ENCODE data around the gene ZFX.

ZFX gene

DNA sequence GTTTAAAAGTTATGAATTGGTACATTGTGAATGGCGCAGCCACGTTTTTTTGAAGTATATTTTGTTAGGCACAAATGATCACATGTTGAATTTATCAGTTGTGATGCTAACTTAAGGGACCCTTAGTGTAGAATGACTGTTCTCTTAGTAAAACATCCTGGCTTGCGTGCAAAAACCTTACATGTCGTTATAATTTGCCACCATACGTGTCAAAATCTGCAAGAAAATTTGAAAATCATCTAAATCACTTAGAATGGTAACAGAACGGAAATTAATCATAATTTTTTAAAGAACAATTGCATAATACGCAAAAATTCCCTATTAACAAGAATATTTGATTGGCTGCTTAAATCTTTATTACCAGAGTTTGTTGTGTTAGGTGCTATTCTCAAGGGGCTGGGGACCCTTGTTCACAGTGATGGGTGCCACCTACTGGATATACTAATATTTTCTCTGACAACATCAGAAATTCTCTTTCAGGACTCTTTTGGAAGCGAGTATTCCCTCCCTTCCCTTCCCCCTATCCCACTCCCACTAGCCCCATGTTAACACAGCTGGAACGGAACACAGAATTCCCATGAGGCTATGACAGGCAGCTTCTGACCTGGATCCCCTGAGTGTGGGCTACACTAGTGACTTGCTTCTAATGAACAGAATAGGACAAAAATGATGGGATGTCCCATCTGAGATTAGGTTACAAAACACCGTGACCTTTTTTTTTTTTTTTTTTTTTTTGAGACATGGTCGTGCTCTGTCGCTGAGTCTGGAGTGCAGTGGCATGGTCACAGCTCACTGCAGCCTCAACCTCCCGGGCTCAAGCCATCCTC lies 92.5 kb downstream of the ZFX start:
- no peak for DNase-seq (ENCODE audit: low read depth)

DNA sequence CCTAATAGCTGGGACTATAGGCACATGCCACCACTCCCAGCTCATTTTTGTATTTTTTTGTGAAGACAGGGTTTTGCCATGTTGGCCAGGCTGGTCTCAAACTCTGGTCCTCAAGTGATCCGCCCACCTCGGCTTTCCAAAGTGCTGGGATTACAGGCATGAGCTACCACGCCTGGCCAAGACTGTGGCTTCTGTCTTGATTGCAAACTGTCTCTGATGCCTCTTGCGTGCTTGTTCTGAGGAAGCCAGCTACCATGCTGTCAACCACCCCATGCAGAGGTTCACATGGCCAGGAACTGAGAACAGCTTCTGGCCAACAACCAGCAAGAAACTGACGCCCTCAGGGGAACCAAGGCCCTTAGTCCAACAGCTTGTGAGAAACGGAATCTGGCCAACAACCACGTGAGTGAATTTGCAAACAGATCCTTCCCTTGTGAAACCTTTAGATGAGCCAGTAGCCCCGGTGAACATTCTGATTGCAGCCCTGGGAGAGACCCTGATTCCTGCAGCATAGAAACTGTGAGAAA lies 93.2 kb downstream of the ZFX start:
- DNase-seq (ENCODE audit: low read depth) = no peak

DNA sequence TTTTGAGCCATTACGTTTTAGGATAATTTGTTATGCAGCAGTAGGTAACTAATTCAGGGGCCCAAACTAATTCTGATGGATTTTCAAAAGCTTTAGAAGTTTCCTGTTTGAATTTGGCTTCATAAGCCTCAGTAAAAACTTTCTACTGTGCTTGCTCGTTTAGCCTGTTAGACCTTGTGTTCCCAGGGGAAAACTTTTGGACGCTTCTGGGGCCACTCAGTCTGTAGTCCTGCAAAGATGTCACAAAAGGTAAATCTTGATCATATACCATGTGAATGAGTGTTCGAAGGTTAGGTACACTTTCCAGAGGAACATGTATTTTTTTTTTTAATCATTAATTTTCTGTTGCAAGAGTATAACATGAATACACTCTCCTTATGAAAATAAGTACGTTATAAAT lies 93.7 kb downstream of the ZFX start:
- DNase-seq (ENCODE audit: low read depth) = no peak

DNA sequence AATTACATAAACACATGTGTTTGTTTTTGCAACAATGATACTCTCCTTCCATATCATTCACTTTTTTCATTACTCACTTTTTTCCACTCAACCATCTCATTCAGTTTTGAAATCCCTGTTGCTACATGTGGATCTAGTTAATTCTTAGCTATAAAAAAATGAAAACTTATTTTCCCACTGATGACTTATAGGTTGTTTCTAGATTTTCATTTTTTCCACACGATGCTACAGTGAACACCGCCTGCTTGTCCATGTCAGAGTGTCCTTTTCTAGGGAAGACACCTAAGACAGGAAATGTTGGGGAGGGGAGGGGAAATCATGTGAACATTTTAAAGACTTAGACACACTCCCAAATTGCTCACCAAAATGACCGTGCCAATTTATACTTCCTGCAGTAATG lies 94.2 kb downstream of the ZFX start:
- DNase-seq (ENCODE audit: low read depth) = no peak

DNA sequence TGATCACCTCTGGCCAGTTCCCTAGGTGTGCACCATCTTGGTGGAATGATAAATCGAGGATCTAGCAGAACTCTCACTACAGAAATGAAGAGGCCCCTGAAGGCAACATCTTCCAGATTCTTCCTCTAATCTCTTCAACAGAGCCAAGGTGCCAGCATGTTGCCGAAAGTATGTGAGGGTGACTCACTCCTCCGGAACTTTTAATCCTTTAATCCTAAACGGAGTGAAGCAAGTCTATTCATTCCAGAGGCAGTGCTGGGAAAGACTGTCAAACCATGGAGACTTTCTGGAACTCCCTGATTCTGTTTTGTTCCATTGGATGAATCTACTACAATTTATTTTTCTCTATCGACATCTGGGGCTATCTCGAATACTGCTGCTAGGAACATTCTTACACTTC lies 95.7 kb downstream of the ZFX start:
- DNase-seq (ENCODE audit: low read depth) = no peak

DNA sequence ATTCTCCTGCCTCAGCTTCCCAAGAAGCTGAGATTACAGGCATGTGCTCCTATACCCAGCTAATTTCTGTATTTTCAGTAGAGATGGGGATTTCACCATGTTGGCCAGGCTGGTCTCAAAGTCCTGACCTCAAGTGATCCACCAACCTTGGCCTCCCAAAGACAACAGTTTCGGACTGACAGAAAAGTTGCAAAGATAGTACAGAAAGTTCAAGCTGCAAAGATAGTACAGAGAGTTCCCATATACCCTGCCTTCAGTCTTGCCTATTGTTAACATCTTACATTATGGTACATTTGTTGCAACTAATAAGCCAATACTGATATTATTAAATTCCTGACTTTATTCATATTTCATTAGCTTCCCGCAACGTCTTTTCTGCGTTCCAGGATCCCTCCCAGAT lies 98.5 kb downstream of the ZFX start:
- DNase-seq (ENCODE audit: low read depth) = no peak

DNA sequence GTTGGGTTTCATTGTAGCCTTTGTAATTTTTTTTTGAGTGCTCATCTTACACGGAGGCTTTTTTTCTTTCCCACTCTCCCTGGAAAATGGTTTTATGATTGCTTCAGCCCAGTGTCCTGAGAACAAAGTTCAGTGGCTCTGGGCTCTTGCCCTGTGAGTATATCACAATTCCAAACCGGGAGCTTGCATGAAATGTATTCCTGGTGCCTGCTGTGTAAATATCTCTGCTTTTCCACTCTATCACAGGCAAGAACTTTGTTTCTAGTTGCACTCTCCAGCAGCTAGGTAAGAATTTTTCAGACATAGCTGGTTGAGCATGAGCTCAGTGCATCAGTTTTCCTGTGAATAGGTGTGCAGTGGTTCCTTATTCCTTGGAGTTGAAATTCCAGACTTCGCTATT lies 103.5 kb downstream of the ZFX start:
- DNase-seq (ENCODE audit: low read depth) = no peak

DNA sequence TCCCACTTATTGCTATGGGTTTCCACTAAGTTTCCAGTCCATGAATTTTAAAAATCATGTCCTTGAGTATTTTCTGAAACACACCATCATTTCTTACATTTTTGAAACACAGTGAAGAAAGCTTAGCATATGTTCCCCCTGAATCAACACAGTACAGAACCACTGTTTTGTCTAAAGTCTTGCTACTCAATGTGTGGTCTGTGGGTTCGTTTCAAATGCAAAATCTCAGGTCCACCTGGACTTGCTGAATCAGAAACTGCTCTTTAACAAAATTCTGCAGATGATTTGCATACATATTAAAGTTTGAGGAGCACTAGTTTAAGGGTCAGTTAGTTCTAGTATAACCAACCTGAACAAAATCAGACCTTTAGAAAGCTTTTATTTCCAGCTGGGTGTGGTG lies 103.9 kb downstream of the ZFX start:
- DNase-seq (ENCODE audit: low read depth) = no peak

DNA sequence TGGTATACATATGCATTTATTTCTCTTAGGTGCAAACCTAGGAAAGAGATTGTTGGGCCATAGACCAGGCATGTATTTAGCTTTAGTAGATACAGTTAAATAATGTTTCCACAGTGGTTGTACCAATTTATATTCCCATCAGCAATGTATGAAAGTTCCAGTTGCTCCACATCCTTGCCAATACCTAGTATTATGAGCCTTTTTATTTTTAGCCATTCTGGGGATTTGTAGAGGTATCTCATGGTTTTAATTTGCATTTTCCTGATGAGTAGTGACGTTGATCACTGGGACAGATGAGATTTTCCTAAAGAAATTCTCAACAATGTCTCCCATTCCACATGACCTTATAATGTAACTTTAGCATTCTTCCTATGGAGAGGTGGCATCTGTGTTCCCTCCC lies 107.5 kb downstream of the ZFX start:
- no peak for DNase-seq (ENCODE audit: low read depth)

DNA sequence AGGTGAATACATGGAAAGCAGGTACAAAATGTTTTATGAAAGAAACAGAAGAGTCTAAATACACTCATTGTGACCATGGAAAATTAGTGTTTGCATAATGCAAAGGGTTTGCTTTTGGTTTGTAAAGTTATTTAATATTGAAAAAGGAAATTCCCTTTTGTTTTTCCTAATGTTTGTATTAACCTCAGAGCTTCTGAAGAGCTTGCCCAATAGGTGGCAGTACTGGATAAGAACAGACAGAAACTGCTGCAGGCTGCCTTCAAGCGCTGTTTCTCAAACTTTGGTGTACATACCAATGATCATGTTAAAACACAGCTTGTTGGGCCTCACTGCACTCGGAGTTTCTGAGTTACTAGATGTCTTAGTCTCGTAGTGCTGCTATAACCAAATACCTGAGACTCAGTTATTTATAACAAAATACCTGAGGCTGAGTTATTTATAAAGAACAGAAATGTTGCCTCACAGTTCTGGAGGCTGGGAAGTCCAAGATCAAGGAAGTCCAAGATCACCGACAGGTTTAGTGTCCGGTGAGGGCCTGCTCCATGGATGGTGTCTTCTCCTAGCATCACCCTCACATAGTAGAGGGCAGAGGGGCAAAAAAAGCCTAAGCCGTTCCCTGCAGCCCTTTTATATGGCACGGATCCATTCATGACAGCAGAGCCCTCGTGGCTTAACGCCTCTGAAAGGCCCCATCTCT lies 110.2 kb downstream of the ZFX start:
- no peak for DNase-seq (ENCODE audit: low read depth)

DNA sequence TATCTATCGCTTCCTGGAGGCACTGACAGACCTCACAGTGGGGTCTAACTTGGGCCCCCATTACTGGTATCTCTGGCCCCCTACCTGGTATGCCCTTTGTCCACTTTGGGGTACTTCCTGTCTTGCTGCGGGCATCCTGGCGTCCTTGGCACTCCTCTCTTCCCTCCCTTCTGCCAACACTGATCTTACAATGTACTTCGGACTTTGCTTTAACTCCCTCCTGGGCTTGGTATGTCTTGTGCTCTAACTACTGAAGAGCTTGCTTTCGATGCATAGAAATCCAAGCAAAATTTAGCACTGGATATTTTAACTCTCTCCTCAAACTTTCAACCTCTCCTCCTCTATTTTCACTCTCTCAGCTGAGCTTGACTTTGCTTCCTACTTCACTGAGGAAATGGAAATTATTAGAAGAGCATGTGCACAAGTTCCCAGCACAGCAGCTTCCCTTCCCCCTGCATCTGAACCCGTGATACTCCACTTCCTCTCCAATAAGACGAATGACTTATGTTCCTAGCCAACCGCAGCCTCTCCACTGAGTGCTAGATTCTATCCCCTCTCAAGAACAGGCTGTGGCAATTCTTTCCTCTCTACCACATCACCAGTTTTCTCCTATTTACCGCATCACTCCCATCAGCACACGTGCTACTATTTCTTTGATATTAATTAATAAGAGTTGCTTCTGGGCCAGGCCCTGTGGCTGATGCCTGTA lies 111.5 kb downstream of the ZFX start:
- no peak for DNase-seq (ENCODE audit: low read depth)

DNA sequence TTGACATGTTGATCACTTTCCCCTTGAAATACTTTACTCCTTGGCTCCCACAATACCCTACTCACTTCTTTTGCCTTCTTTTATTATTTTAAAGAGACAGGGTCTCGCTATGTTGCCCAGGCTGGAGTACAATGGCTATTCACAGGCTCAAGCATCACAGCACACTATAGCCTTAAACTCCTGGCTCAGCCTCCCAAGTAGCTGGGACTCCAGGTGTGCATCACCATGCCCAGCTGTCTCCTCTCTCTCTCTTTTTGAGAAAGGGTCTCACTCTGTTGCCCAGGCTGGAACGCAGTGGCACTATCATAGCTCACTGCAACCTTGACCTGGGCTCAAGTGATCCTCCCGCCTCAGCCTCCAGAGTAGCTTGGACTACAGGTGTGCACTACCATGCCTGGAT lies 112.8 kb downstream of the ZFX start:
- no peak for DNase-seq (ENCODE audit: low read depth)

DNA sequence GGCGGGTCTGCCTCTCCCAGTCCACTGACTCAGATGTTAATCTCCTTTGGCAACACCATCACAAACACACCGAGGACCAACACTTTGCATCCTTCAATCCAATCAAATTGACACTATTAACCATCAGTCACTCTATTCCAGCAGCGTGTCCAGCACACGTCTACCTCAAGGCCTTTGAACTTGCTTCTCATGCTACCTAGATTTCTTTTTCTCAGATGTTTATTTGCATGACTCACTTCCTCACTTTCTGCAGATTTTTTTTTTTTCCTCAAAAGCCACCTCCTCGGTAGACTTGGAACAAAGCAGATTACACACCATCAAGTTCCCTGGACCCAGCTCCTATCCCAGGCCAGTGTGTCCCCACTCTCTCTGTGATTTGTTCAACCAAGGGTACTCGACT lies 114.9 kb downstream of the ZFX start:
- DNase-seq (ENCODE audit: low read depth) = no peak
